ENCODE measurements around the gene DAW1.
"Not testable (repeated sequence)": the region's sequence is repeated elsewhere in the genome, so short reads cannot be mapped to it uniquely, and the experiment has no call there.

DAW1 gene

DNA sequence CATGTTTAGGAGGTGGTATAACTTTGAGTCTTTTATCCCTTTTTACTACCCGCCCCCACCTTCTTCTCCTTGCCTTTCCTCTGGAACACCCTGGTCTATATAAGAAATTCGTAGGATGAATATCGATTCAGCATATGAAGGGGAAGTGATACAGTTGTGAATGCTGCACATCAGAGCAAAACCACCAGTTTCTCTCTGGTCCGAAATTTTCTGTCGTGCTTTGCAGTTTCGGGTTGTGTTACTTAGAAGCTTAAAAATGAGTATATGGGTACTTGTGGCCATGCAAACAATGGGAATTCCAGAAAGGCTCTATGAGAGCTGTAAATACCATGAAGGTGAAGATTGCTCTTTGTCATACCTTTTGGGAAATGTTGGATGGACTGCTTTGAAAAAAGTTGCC lies 60.6 kb downstream of the DAW1 start:
- DNase-seq, result no peak

DNA sequence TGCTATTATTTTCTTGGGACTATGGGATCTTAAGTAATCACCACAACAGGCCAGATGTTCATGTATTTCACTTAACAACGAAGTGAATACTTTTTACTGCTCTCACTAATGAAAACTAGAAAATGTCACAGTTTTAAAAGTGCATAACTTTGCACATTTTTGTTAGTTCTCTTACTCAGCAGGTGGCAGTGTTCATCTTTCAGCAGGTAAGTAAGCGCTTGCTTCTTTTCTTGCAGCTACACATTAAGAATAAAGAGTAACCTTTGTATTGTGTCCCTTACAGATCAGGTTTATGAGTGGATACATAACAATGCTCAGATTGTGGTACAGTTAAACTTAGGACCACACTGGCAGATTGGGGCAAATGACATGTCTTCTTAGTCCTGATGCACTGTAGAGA lies 61.0 kb downstream of the DAW1 start:
- DNase-seq, result no peak

DNA sequence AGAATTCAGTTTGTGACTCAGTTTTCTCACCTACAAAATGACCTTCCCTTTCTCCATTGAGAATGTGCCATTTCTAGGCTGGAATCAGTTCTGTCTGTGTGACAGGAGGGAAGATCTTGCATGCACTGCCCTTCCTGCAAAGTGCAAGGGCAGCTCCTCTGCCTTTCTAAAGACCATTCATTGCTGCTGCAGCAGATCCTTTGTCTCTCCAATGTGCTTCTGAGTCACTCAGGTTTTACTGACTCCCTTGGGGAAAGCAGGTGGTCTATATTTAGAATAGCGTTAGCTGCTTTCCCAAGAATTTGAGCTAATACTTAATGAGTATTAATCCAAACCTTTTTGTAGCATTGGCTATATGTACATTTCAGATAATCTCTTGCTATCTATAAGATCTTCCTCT lies 62.5 kb downstream of the DAW1 start:
- no peak for DNase-seq

DNA sequence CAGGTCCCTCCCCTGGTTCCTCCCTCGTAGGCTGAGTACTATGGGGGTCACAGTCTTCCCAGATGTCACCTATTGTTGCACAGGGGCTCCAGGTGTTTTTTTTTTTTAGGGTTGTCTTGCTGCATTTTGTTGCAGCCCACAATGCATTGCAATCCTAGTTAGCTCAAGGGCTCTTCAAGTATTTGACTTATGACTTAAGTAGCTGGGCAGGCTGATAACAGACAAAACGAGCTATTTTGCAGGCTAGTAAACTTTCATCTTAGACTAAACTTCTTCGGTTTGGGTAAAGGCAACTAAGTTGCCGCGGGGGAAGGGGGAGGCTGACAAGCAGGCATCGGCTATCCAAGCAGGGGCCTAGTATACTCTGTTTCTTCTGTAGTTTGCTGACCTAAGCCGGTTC lies 64.8 kb downstream of the DAW1 start:
- DNase-seq, result not testable (repeated sequence)

DNA sequence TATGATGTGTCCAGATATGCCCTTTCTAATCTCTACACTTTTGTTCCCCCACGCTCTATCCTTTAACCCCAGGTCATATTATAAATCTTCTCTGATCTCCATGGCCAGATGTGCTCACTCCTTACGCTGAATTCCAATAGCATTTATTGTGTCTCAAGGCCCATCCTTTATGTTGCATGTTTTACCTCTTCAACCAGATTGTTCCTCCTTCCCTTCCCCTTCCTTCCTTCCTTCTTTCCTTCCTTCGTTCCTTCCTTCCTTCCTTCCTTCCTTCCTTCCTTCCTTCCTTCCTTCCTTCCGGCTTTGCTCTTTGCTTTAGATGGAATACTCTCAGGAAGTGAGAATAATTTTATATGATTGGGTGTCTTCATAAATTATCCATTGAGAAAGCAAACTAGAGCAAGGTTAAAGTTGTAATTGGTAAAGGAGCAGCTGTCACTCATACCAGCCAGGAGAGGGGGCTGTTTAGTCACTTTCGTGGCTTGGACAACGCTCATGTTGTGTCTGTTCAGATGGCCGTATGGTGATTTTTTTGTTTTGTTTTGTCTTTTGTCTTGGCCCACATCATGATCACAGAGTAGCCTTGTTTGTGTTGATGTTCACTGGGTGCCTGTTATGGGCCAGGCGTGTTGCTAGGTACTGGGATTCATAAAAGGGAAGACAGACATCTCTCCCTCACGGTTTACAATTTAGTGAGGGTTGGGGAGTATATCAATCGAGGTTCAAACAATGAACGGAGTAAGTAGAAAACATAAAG lies 68.0 kb downstream of the DAW1 start:
- no peak for DNase-seq

DNA sequence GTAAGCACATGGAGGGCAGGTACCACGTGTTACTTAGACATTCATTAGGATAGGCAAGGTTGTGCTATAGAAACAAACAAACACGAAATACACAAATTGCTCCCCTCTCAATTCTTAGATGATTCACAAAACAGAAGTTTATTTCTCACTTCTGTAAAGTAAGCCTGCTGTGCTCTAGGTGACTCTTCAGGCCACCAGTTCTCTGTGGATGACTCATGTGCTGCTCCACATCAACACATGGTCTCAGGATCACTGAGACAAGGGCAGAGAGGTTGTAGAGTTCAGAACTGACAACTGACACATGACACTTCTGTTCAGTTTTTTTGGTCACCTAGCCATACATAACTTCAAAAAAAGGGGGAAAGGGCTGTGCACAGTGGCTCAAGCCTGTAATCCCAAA lies 70.6 kb downstream of the DAW1 start:
- no peak for DNase-seq

DNA sequence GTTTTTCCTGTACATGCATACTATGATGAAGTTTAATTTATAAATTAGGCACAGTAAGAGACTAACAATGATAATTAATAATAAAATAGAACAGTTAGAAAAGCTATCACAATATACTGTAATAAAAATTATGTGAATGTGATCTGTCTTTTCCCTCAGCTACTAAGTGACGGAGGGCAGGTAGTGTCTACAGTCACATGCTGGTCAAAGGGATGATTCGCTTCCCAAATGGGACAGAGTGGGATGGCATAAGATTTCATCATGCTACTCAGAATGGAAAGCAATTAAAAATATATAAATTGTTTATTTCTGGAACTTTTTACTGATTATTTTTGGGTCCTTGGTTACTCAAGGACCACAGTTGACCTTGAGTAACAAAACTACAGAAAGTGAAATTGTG lies 71.5 kb downstream of the DAW1 start:
- DNase-seq, result no peak

DNA sequence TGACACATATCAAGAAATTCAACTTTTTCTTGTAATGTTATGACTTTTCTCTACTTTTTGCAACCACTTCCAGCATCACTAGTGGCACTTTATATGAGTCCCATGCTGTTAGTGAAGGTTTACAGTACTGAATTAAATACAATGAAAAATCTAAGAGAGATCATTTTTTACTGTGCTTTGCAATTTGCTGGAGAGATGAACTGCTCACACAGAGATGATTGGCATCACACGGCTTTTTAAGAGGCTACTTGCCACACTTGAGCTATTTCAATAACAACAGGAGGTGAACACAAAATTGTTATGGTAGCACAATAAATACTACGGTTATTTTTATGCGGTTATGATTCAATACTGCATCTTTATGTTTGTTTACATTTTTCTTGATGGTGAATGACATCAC lies 88.9 kb downstream of the DAW1 start:
- no peak for DNase-seq

DNA sequence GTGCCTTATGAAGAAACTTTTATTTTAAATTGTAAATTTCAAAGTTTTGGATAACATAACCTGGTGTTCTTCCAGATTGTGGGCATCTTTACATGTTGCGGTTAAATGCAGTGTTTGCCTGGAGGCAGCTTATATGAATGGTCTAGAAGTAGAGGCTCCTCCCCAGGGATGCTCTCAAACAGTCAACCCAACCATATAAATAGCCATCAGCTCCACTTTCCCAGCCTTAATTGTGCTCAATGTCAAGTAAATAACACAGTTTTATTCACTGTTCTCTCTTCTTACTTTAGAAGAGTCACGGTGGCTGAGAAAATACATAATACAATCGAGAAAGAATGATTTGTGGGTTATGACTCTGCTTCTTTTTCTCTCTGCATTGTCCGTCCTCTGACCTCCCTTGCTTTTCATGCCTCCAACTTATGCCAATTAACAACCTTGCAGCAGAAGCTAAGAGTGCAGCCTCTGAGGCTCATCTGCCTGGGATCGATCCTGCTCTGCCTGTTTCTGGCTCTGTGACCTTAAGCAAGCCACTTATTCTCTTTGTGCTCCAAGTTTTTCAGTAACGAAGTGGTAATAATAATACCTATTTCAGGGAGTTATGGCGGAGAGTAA lies 100.3 kb downstream of the DAW1 start:
- DNase-seq, result no peak

DNA sequence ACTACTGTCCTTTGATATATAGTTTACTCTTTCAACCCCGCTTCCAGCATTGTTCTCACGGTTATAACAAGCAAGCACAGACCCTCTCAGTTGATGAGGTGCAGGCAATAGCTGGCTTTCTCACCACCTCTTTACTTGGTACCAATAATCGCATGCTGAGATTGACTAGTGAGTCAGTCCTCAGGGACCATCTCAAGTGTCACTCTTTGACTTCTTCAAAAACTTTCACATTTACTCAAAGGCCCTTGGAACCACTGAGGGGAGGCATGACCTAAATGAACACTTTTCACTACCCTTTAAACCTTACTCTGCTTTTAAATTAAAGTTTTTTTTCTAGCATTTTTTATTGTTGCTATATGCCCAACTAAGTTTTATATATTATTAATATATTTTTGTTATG lies 101.8 kb downstream of the DAW1 start:
- no peak for DNase-seq

Data from central memory CD4-positive, alpha-beta T cell (primary cell).